PFSK-1 (cell line): ENCODE data around the gene RBBP8NL.

Experiments
- FOXP2 ChIP-seq: optimal IDR thresholded peaks from 2 replicates; pipeline ENCODE3; 2011; ENCODE audit warnings: borderline replicate concordance, control low read depth, inconsistent platforms; ENCODE audit not compliant: insufficient read depth; ENCODE audit errors: extremely low read length, extremely low read depth
- POLR2AphosphoS5 ChIP-seq: IDR thresholded peaks from 2 replicates; pipeline ENCODE4 v1.6.1; 2012; ENCODE audit warnings: low read depth, mild to moderate bottlenecking, control low read depth, low read length, moderate library complexity
- SIN3A ChIP-seq: IDR thresholded peaks from 2 replicates; pipeline ENCODE4 v1.6.1; 2012; ENCODE audit warnings: mild to moderate bottlenecking, low read length, moderate library complexity, borderline replicate concordance; ENCODE audit not compliant: insufficient read depth
- TAF1 ChIP-seq: IDR thresholded peaks from 2 replicates; pipeline ENCODE4 v1.6.1; 2012; ENCODE audit warnings: low read length, control low read depth, borderline replicate concordance; ENCODE audit not compliant: insufficient read depth
- TF ChIP-seq, protein P1 (sequence below), 2 experiments: IDR thresholded peaks; 2 replicates each; pipeline versions ENCODE4 v1.6.1 to v1.8.0; 2011 to 2012; ENCODE audit warnings: low read depth in 2 of 2, low read length in 2 of 2, control low read depth in 1 of 2, inconsistent platforms in 1 of 2, mild to moderate bottlenecking in 1 of 2, moderate library complexity in 1 of 2; ENCODE audit not compliant: insufficient read depth in 1 of 2

Gene RBBP8NL

DNA sequence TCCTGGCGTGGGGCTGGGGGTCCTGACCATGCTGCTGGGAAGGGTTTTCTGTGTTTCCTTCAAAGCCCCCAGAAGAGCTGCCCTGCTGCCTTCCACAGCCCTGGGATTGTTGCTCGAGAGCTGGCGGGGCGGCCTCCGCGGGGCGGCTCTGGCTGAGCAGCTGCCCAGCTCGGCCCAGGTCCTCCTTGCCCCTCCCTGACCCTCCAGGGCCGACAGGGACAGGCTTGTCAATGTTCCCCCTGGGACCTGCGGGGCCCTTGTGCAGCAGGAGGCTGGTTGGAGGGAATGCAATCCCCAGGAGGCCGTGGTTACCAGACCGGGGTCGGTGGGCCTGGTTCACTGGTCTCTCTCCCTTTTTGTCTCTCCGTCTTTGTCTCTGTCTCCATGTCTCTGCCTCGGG, 28.6 kb upstream of the RBBP8NL start:
- TF ChIP-seq SIN3A (no peak), POLR2AphosphoS5 (no peak), FOXP2 (no peak), TAF1 (no peak)
- TF ChIP-seq, protein P1, sequence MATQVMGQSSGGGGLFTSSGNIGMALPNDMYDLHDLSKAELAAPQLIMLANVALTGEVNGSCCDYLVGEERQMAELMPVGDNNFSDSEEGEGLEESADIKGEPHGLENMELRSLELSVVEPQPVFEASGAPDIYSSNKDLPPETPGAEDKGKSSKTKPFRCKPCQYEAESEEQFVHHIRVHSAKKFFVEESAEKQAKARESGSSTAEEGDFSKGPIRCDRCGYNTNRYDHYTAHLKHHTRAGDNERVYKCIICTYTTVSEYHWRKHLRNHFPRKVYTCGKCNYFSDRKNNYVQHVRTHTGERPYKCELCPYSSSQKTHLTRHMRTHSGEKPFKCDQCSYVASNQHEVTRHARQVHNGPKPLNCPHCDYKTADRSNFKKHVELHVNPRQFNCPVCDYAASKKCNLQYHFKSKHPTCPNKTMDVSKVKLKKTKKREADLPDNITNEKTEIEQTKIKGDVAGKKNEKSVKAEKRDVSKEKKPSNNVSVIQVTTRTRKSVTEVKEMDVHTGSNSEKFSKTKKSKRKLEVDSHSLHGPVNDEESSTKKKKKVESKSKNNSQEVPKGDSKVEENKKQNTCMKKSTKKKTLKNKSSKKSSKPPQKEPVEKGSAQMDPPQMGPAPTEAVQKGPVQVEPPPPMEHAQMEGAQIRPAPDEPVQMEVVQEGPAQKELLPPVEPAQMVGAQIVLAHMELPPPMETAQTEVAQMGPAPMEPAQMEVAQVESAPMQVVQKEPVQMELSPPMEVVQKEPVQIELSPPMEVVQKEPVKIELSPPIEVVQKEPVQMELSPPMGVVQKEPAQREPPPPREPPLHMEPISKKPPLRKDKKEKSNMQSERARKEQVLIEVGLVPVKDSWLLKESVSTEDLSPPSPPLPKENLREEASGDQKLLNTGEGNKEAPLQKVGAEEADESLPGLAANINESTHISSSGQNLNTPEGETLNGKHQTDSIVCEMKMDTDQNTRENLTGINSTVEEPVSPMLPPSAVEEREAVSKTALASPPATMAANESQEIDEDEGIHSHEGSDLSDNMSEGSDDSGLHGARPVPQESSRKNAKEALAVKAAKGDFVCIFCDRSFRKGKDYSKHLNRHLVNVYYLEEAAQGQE (IDR thresholded peaks at IDR 0.05; ENCODE audit: insufficient read depth in 1 of 2, low read depth in 2 of 2, low read length in 2 of 2) = no peak

DNA sequence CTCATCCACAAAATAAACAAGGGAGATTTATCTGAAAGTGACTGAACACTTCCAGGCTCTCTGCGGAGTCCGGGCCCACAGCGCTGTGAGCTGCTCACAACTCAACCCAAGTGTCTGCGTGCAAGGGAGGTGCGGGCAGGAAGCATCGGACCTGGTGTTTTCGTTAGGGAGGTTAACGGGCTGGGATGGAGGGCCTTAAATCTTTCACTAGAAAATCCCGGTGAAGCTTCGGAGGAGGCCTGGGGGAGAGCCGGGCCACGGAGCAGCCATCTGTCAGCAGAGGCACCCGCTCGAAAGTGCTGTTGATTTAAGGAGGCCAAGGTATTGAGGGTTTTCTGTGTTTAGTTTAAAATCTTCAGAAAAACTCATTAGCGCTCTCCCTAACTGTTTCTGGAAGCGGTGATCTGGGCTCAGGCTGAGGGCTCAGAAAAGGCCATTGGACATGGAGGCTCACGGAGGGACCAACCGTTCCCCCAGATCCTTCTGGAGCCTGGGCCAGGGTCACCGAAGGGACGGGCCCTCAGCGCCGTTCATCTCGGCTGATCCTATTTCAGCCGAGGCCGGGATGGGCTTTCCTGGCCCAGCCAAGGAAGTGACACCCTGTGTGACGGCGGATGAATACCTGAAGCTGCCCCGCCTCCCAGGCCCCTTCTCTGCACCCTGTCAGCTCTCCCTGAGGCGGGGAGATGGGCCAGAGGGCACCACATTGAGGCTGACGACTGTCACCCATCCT, 27.7 kb upstream of the RBBP8NL start:
- no peak for TF ChIP-seq TAF1
- TF ChIP-seq, protein P1 (IDR thresholded peaks at IDR 0.05; ENCODE audit: insufficient read depth in 1 of 2, low read depth in 2 of 2, low read length in 2 of 2) = no peak
- TF ChIP-seq POLR2AphosphoS5 = no peak
- no peak for TF ChIP-seq SIN3A

DNA sequence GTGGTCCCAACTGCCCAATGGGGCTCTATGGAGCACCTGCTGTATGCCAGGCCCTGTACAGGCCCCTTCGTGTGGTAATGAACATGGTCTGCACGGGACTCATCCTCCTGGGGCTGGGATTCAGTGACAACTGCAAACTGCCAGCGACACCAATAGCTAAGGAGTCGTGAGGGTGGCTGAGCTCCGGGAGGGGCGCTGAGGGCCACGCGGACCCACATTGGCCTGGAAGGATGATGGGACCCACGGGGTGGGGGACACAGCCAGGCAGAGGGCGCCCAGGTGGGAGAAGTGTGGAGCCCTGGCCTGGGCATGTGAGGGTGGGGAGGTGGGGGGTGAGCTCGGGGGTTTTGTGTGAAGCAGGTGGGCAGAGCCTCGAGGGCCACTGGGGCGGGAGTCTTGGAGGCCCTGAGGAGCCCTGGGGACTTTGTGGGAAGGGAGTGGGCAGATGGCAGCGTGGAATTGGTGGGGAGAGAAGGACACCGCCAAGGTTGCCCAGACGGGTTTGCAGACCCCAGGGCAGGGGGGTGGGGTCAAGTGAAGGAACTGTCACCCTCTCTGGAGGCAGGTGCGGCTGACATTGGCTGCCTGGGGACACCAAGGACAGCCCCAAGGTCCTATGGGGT, 26.0 kb upstream of the RBBP8NL start:
- no peak for TF ChIP-seq FOXP2
- TF ChIP-seq POLR2AphosphoS5 = no peak
- TF ChIP-seq SIN3A = no peak
- TF ChIP-seq, protein P1 (IDR thresholded peaks at IDR 0.05; ENCODE audit: insufficient read depth in 1 of 2, low read depth in 2 of 2, low read length in 2 of 2) = no peak
- TF ChIP-seq TAF1 = no peak

DNA sequence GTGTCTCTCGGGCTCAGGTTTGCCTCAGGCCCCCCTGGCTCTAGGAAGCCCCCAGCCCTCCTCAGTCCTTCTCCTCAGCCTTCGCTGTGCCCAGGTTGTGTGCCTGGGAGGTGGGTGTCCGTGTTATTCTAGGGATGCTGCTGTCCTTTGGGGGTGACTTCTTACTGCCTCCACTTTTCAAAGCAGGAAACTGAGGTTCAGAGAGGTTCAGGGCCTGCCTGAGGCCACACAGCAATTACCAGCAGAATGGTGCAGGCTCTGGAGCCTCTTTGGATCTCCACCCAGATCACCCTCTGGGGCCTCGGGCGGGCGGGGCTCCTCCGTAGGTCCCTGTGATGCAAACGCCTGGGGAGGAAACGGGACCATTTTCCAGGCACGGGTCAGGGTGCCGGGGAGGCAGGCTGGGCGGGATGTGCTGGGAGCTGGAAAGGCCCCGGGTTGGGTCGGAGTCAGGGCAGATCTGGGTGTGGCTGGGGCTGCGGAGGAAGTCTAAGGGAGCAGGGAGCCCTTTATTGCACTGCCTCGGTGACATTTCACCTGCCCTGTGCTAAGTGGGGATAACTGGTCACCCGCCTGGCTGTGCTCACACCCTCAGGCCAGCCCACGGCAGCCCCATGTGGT, 25.2 kb upstream of the RBBP8NL start:
- no peak for TF ChIP-seq SIN3A
- TF ChIP-seq, protein P1 (IDR thresholded peaks at IDR 0.05; ENCODE audit: insufficient read depth in 1 of 2, low read depth in 2 of 2, low read length in 2 of 2) = no peak
- no peak for TF ChIP-seq POLR2AphosphoS5
